HepG2 (cell line): ENCODE data around the gene ATP6V1D.

ENCODE experiments used
- BHLHE40 ChIP-seq: IDR thresholded peaks from 2 replicates; pipeline ENCODE4 v1.6.1; 2011; ENCODE audit warnings: low read length, improper control_type of control experiment
- ESRRA ChIP-seq: sonication (generic); formaldehyde crosslinking; IDR thresholded peaks from 2 replicates; pipeline ENCODE4 v1.5.1; 2020; ENCODE audit warnings: mild to moderate bottlenecking, low read depth, missing genetic modification reagents
- GLMP ChIP-seq: sonication (generic); formaldehyde crosslinking; IDR thresholded peaks from 2 replicates; pipeline ENCODE4 v1.9.0; 2021; ENCODE audit warnings: missing genetic modification reagents, mild to moderate bottlenecking, borderline replicate concordance
- HNF4G ChIP-seq, 2 experiments: sonication (generic) in 1 of 2; formaldehyde crosslinking in 1 of 2; IDR thresholded peaks; 2 replicates each; pipeline versions ENCODE4 v1.4.0 to v1.6.1; 2011 to 2020; ENCODE audit warnings: borderline replicate concordance in 2 of 2, low read depth in 2 of 2, mild to moderate bottlenecking in 2 of 2, low read length in 1 of 2, missing genetic modification reagents in 1 of 2, moderate library complexity in 1 of 2
- MTF1 ChIP-seq: sonication (generic); formaldehyde crosslinking; IDR thresholded peaks from 2 replicates; pipeline ENCODE4 v1.5.0; 2020; ENCODE audit warnings: missing genetic modification reagents
- TAF1 ChIP-seq: sonication (generic); formaldehyde crosslinking; IDR thresholded peaks from 2 replicates; pipeline ENCODE4 v1.4.0; 2020; ENCODE audit warnings: missing genetic modification reagents
- ZNF280B ChIP-seq: sonication (generic); formaldehyde crosslinking; IDR thresholded peaks from 2 replicates; pipeline ENCODE4 v1.5.0; 2020; ENCODE audit warnings: missing genetic modification reagents, mild to moderate bottlenecking, borderline replicate concordance
- ZNF33A ChIP-seq: sonication (generic); formaldehyde crosslinking; IDR thresholded peaks from 2 replicates; pipeline ENCODE4 v1.5.1; 2020; ENCODE audit warnings: missing genetic modification reagents, mild to moderate bottlenecking, moderate library complexity, borderline replicate concordance
- ZNF605 ChIP-seq: sonication (generic); formaldehyde crosslinking; IDR thresholded peaks from 2 replicates; pipeline ENCODE4 v1.8.0; 2022; ENCODE audit warnings: mild to moderate bottlenecking, missing genetic modification reagents
- ZXDC ChIP-seq: sonication (generic); formaldehyde crosslinking; IDR thresholded peaks from 2 replicates; pipeline ENCODE4 v1.5.0; 2020; ENCODE audit warnings: mild to moderate bottlenecking, missing genetic modification reagents
- TF ChIP-seq, protein P1 (sequence below): sonication (generic); formaldehyde crosslinking; IDR thresholded peaks from 2 replicates; pipeline ENCODE4 v1.5.0; 2020; ENCODE audit warnings: mild to moderate bottlenecking, missing genetic modification reagents, moderate library complexity

DNA sequence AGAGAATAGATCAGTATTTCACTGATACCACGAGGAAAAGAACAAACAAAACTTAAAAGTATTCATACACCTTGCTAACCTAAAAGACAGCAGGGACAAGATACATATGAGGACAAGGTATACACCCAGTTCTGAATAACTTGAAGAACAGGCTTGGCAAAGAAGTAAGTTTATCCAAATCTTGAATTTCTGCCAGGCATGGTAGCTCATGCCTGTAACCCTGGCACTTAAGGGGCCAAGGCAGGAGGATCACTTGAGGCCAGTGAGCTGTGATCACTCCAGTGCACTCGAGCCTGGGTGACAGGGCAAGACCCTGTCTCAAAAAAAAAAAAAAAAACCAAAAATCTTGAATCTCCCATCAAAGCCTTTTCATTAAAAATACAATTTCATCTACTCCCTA is 25.5 kb upstream of the ATP6V1D start:
- TF ChIP-seq ESRRA (CRISPR knock-in tag) = no peak
- TF ChIP-seq ZXDC = no peak
- no peak for TF ChIP-seq MTF1
- TF ChIP-seq TAF1 = no peak
- TF ChIP-seq ZNF33A (CRISPR knock-in tag) = no peak
- TF ChIP-seq, protein P1, sequence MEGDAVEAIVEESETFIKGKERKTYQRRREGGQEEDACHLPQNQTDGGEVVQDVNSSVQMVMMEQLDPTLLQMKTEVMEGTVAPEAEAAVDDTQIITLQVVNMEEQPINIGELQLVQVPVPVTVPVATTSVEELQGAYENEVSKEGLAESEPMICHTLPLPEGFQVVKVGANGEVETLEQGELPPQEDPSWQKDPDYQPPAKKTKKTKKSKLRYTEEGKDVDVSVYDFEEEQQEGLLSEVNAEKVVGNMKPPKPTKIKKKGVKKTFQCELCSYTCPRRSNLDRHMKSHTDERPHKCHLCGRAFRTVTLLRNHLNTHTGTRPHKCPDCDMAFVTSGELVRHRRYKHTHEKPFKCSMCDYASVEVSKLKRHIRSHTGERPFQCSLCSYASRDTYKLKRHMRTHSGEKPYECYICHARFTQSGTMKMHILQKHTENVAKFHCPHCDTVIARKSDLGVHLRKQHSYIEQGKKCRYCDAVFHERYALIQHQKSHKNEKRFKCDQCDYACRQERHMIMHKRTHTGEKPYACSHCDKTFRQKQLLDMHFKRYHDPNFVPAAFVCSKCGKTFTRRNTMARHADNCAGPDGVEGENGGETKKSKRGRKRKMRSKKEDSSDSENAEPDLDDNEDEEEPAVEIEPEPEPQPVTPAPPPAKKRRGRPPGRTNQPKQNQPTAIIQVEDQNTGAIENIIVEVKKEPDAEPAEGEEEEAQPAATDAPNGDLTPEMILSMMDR (CRISPR knock-in tag) = no peak
- TF ChIP-seq HNF4G (IDR thresholded peaks at IDR 0.05; ENCODE audit: borderline replicate concordance, low read depth, low read length) = no peak
- no peak for TF ChIP-seq HNF4G (CRISPR knock-in tag; IDR thresholded peaks at IDR 0.05; ENCODE audit: borderline replicate concordance, low read depth)
- no peak for TF ChIP-seq ZNF280B (CRISPR knock-in tag)
- no peak for TF ChIP-seq BHLHE40
- no peak for TF ChIP-seq ZNF605 (CRISPR knock-in tag)
- TF ChIP-seq GLMP (CRISPR knock-in tag) = no peak
